HEK293 (cell line): ENCODE results near the gene HHAT.
A peak's percentile ranks its signal among the peaks of the same experiment; 100 is the strongest.

ENCODE experiments used
- CTCF ChIP-seq: fragments of 450-650 bp; formaldehyde crosslinking; IDR thresholded peaks from 2 replicates; pipeline ENCODE4 v1.5.1; 2016; ENCODE audit warnings: missing biosample characterization, missing genetic modification characterization
- GLI2 ChIP-seq: fragments of 450-650 bp; formaldehyde crosslinking; IDR thresholded peaks from 2 replicates; pipeline ENCODE4; 2017; ENCODE audit warnings: missing biosample characterization, missing genetic modification characterization, low read depth, borderline replicate concordance
- HOXA7 ChIP-seq: sonication (generic); formaldehyde crosslinking; IDR thresholded peaks from 2 replicates; pipeline ENCODE4 v1.8.1; 2022; ENCODE audit warnings: missing genetic modification reagents, borderline replicate concordance
- KLF16 ChIP-seq: fragments of 450-650 bp; formaldehyde crosslinking; IDR thresholded peaks from 2 replicates; pipeline ENCODE4 v1.5.1; 2017; ENCODE audit warnings: missing biosample characterization, missing genetic modification characterization
- KLF9 ChIP-seq: fragments of 450-650 bp; formaldehyde crosslinking; IDR thresholded peaks from 2 replicates; pipeline ENCODE4 v1.5.1; 2016; ENCODE audit warnings: missing biosample characterization, missing genetic modification characterization, low read depth
- OVOL3 ChIP-seq: fragments of 450-650 bp; formaldehyde crosslinking; IDR thresholded peaks from 2 replicates; pipeline ENCODE4 v1.5.1; 2016; ENCODE audit warnings: missing biosample characterization, missing genetic modification characterization
- PBX3 ChIP-seq: sonication (generic); formaldehyde crosslinking; IDR thresholded peaks from 2 replicates; pipeline ENCODE4 v1.8.1; 2022; ENCODE audit warnings: mild to moderate bottlenecking, moderate library complexity, missing genetic modification reagents
- PRDM10 ChIP-seq: fragments of 450-650 bp; formaldehyde crosslinking; IDR thresholded peaks from 2 replicates; pipeline ENCODE4 v1.5.1; 2016; ENCODE audit warnings: missing biosample characterization, missing genetic modification characterization
- SCRT2 ChIP-seq: fragments of 450-650 bp; formaldehyde crosslinking; IDR thresholded peaks from 2 replicates; pipeline ENCODE4 v1.5.1; 2016; ENCODE audit warnings: missing biosample characterization, missing genetic modification characterization
- YY1 ChIP-seq: fragments of 450-650 bp; formaldehyde crosslinking; IDR thresholded peaks from 2 replicates; pipeline ENCODE4 v1.5.1; 2018; ENCODE audit warnings: missing biosample characterization, missing genetic modification characterization
- ZBTB7A ChIP-seq: fragments of 450-650 bp; formaldehyde crosslinking; IDR thresholded peaks from 2 replicates; pipeline ENCODE4 v1.5.1; 2016; ENCODE audit warnings: low read depth, missing biosample characterization, missing genetic modification characterization
- ZFHX2 ChIP-seq: fragments of 450-650 bp; formaldehyde crosslinking; conservative IDR thresholded peaks from 2 replicates; pipeline ENCODE4 v1.5.1; 2016; ENCODE audit warnings: missing biosample characterization, missing genetic modification characterization
- ZFP37 ChIP-seq: fragments of 450-650 bp; formaldehyde crosslinking; IDR thresholded peaks from 2 replicates; pipeline ENCODE4 v1.5.1; 2016; ENCODE audit warnings: missing biosample characterization, missing genetic modification characterization
- ZNF155 ChIP-seq: fragments of 450-650 bp; formaldehyde crosslinking; IDR thresholded peaks from 2 replicates; pipeline ENCODE4 v1.5.1; 2016; ENCODE audit warnings: missing biosample characterization, missing genetic modification characterization
- ZNF157 ChIP-seq: fragments of 450-650 bp; formaldehyde crosslinking; IDR thresholded peaks from 2 replicates; pipeline ENCODE4 v1.5.1; 2016; ENCODE audit warnings: missing biosample characterization, missing genetic modification characterization
- ZNF174 ChIP-seq: fragments of 450-650 bp; formaldehyde crosslinking; IDR thresholded peaks from 2 replicates; pipeline ENCODE4 v1.5.0; 2017; ENCODE audit warnings: missing biosample characterization, mild to moderate bottlenecking, missing genetic modification characterization
- ZNF211 ChIP-seq: fragments of 450-650 bp; formaldehyde crosslinking; IDR thresholded peaks from 2 replicates; pipeline ENCODE4 v1.5.1; 2016; ENCODE audit warnings: low read depth, missing biosample characterization, missing genetic modification characterization
- ZNF221 ChIP-seq: fragments of 450-650 bp; formaldehyde crosslinking; IDR thresholded peaks from 2 replicates; pipeline ENCODE4 v1.5.1; 2017; ENCODE audit warnings: missing biosample characterization, missing genetic modification characterization, borderline replicate concordance
- ZNF274 ChIP-seq, 2 experiments: fragments of 200-500 bp in 1 of 2; fragments of 450-650 bp in 1 of 2; sonication (Bioruptor generic) in 1 of 2; formaldehyde crosslinking in 1 of 2; IDR thresholded peaks; 2 replicates each; pipeline versions ENCODE4 v1.5.1 to v1.6.1; 2014 to 2016; ENCODE audit warnings: borderline replicate concordance in 1 of 2, inconsistent platforms in 1 of 2, low read length in 1 of 2, missing biosample characterization in 1 of 2, missing genetic modification characterization in 1 of 2
- ZNF280C ChIP-seq: fragments of 450-650 bp; formaldehyde crosslinking; IDR thresholded peaks from 2 replicates; pipeline ENCODE4 v1.5.1; 2016; ENCODE audit warnings: missing biosample characterization, missing genetic modification characterization
- ZNF280D ChIP-seq: fragments of 450-650 bp; formaldehyde crosslinking; IDR thresholded peaks from 2 replicates; pipeline ENCODE4 v1.5.1; 2016; ENCODE audit warnings: missing biosample characterization, missing genetic modification characterization
- ZNF302 ChIP-seq: fragments of 450-650 bp; formaldehyde crosslinking; IDR thresholded peaks from 2 replicates; pipeline ENCODE4 v1.5.1; 2016; ENCODE audit warnings: missing biosample characterization, missing genetic modification characterization, low read depth
- ZNF426 ChIP-seq: fragments of 450-650 bp; formaldehyde crosslinking; IDR thresholded peaks from 2 replicates; pipeline ENCODE4 v1.5.1; 2017; ENCODE audit warnings: missing biosample characterization, missing genetic modification characterization, mild to moderate bottlenecking, inconsistent platforms, moderate library complexity
- ZNF558 ChIP-seq: fragments of 450-650 bp; formaldehyde crosslinking; IDR thresholded peaks from 2 replicates; pipeline ENCODE4 v1.5.1; 2016; ENCODE audit warnings: missing biosample characterization, missing genetic modification characterization
- ZNF561 ChIP-seq: fragments of 450-650 bp; IDR thresholded peaks from 2 replicates; pipeline ENCODE4 v1.5.1; 2018; ENCODE audit warnings: missing biosample characterization, missing genetic modification characterization, borderline replicate concordance
- ZNF600 ChIP-seq: fragments of 450-650 bp; formaldehyde crosslinking; IDR thresholded peaks from 2 replicates; pipeline ENCODE4 v1.5.1; 2016; ENCODE audit warnings: missing biosample characterization, missing genetic modification characterization
- ZNF610 ChIP-seq: fragments of 450-650 bp; formaldehyde crosslinking; IDR thresholded peaks from 2 replicates; pipeline ENCODE4 v1.5.1; 2016; ENCODE audit warnings: missing biosample characterization, missing genetic modification characterization, borderline replicate concordance
- ZNF701 ChIP-seq: fragments of 450-650 bp; formaldehyde crosslinking; IDR thresholded peaks from 2 replicates; pipeline ENCODE4 v1.5.1; 2016; ENCODE audit warnings: missing biosample characterization, missing genetic modification characterization

The HHAT gene

GRCh38 chr1:210400043-210400840 lies 71.5 kb downstream of the HHAT start (continued):
- TF ChIP-seq ZNF610 (no peak), ZNF155 (tag by site-specific recombination) (no peak), KLF16 (tag by site-specific recombination) (0 out of 2 replicates have a peak, but pooled peaks have one; percentile 49), PRDM10 (peak; percentile 76), ZNF426 (no peak), HOXA7 (CRISPR knock-in tag) (no peak), PBX3 (no peak), CTCF (tag by site-specific recombination) (peak; percentile 83), ZBTB7A (tag by site-specific recombination) (no peak), ZNF600 (tag by site-specific recombination) (peak; percentile 77; the same call in 1 of the 2 replicates), ZNF280D (tag by site-specific recombination) (no peak), ZNF274 (IDR thresholded peaks at IDR 0.05; ENCODE audit: low read length) (no peak), ZNF274 (tag by site-specific recombination; IDR thresholded peaks at IDR 0.05; ENCODE audit: borderline replicate concordance) (no peak), ZNF561 (tag by site-specific recombination) (no peak; the same call in 1 of the 2 replicates), ZNF174 (no peak), ZNF211 (no peak), ZNF221 (tag by site-specific recombination) (no peak), KLF9 (tag by site-specific recombination) (no peak), ZFHX2 (tag by site-specific recombination) (no peak), ZNF302 (no peak), YY1 (no peak), SCRT2 (no peak), ZNF701 (tag by site-specific recombination) (no peak), OVOL3 (no peak), GLI2 (tag by site-specific recombination) (no peak; the same call in 1 of the 2 replicates), ZNF157 (no peak), ZFP37 (tag by site-specific recombination) (no peak), ZNF280C (tag by site-specific recombination) (no peak), ZNF558 (tag by site-specific recombination) (no peak)
